WI38 (cell line): ENCODE results near the gene SCT.
A peak's percentile ranks its signal among the peaks of the same experiment; 100 is the strongest.

Experiments
- H3K4me3 ChIP-seq: 2 replicates; pipeline ENCODE4 v1.5.1; 2011; ENCODE audit warnings: low read depth, mild to moderate bottlenecking, control low read depth, low read length
- CTCF ChIP-seq: IDR thresholded peaks from 2 replicates; pipeline ENCODE4 v1.5.1; 2012; ENCODE audit warnings: low read depth, mild to moderate bottlenecking, control low read depth, low read length

Gene SCT

GRCh38 chr11:614623-615503, 12.1 kb downstream of the SCT start:
- no peak for TF ChIP-seq CTCF
- peak overlapping the region; percentile 69 for H3K4me3 ChIP-seq

GRCh38 chr11:614021-614622, 12.9 kb downstream of the SCT start:
- no peak for TF ChIP-seq CTCF
- no peak overlapping the region for H3K4me3 ChIP-seq

- no peak for TF ChIP-seq CTCF
- no peak overlapping the region for H3K4me3 ChIP-seq
Observed at GRCh38 chr11:613369-613968, 13.5 kb downstream of the SCT start.

DNA sequence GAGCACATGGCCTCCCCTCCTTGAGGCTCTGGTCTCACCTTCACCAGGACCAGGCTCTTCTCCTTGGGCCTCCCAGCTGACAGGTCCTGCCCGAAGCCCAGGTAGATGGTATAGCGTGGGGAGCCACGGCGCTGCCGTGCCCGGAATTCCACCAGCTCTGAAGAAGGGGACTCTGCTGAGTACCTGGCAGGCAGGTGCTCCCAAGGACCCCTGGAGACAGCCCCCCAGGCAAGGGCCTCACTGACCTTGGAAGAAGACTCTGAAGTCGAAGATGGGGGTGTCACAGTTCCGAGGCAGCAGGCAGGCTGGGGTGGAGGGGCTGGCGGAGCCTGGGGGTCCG, 14.1 kb downstream of the SCT start:
- no peak overlapping the region for H3K4me3 ChIP-seq
- TF ChIP-seq CTCF, result no peak

- no peak for TF ChIP-seq CTCF
- no peak overlapping the region for H3K4me3 ChIP-seq
Observed at GRCh38 chr11:612201-612960, 14.6 kb downstream of the SCT start.

DNA sequence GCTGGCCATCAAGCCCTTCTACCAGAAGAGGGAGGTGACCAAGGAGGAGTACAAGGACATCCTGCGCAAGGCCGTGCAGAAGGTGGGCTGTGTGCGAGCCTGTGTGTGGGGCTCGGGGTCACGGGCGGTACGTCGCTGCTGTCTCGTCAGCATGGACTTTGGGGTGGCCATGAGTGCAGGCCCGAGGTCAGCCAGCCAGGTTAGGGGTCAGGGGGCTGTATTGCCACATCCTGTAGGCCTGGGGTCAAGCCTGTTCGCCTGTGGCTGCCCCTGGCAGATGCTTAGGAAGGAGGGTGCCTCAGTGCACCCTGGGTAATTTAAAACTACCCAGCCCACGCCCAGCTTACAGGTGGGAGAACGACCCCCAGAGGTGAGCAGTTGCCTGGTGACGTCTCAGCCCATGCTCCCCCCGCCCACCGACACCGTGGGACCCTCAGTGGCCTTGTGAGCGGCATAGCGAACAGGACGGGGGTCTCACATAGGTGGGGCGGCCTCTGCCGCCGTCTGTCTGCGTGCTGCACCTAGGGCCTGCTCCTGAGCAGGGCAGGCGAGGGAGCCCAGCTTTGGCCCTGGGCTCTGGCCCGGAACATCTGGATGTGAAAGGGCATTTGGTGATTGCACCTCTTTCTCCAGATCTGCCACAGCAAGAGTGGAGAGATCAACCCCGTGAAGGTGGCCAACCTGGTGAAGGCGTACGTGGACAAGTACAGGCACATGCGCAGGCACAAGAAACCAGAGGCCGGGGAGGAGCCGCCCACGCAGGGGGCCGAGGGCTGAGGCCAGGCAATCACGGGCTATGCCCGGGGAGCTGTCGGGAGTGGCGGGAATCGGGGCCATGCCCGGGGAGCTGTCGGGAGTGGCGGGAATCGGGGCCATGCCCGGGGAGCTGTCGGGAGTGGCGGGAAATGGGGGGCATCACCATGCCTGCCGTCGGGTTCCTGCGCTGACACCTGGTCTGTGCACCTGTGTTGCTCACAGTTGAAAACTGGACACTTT, 15.7 kb downstream of the SCT start:
- TF ChIP-seq CTCF, result no peak
- H3K4me3 ChIP-seq, result no peak overlapping the region
